Kidney (tissue), 14 donors: Measurements from ENCODE around the gene CTNND2. TPM values are rescaled to one million over a fixed set of nuclear protein-coding genes. Genes with fewer than 3 reads are reported as not detected.

Experiments used
- DNase-seq, 5 donors: peaks; one replicate each; pipeline ENCODE4 v3.0.0-alpha.2; 2013 to 2020
- FAIRE-seq: peaks from 2 replicates; lab custom pipeline; 2012; peaks lifted over from hg19 to GRCh38; lab: Jason Lieb, UNC
- H3K27ac ChIP-seq, 2 donors: one replicate each; pipeline ENCODE4 v1.7.0; 2013; ENCODE audit warnings: low read depth in 2 of 2, low read length in 2 of 2, inconsistent platforms in 1 of 2
- H3K27me3 ChIP-seq: one replicate; pipeline ENCODE4 v1.7.1; 2013; ENCODE audit warnings: low read length, inconsistent platforms; ENCODE audit not compliant: control insufficient read depth, insufficient read depth
- H3K36me3 ChIP-seq, 3 donors: one replicate each; pipeline versions ENCODE4 v1.7.0 to v1.7.1; 2013; ENCODE audit warnings: low read length in 3 of 3, control low read depth in 1 of 3, inconsistent platforms in 1 of 3; ENCODE audit not compliant: insufficient read depth in 3 of 3, control insufficient read depth in 2 of 3
- H3K4me1 ChIP-seq, 3 donors: one replicate each; pipeline versions ENCODE4 v1.7.0 to v1.7.1; 2013; ENCODE audit warnings: low read length in 3 of 3, inconsistent platforms in 1 of 3, low read depth in 1 of 3; ENCODE audit not compliant: control insufficient read depth in 2 of 3, insufficient read depth in 2 of 3
- H3K4me3 ChIP-seq, 3 donors: one replicate each; pipeline versions ENCODE4 v1.7.0 to v1.8.1; 2013; ENCODE audit warnings: low read length in 3 of 3, control low read depth in 1 of 3, inconsistent platforms in 1 of 3
- H3K9ac ChIP-seq, 3 donors: one replicate each; pipeline versions ENCODE4 v1.7.0 to v1.7.1; 2013; ENCODE audit warnings: low read length in 3 of 3, control low read depth in 1 of 3, inconsistent platforms in 1 of 3
- H3K9me3 ChIP-seq, 3 donors: one replicate each; pipeline versions ENCODE4 v1.7.0 to v1.7.1; 2013; ENCODE audit warnings: low read length in 3 of 3, control low read depth in 1 of 3, inconsistent platforms in 1 of 3; ENCODE audit not compliant: control insufficient read depth in 2 of 3, insufficient read depth in 1 of 3
- intact Hi-C: fragments of 100-400 bp; cut with DNase I; formaldehyde crosslinking; loops from one replicate; pipeline ENCODE4 v1.11.1; 2022
- polyA plus RNA-seq: library from polyadenylated mRNA; stranded (reverse); fragments of 350-450 nt; fragmentation: Illumina TruSeq; extraction: RNeasy Lipid Tissue Mini Kit (QIAGEN cat#74804); gene quantifications from one replicate; pipeline ENCODE4 v1.2.3, GENCODE V29; 2014; ENCODE audit warnings: low read depth, low replicate concordance; ENCODE audit not compliant: insufficient read depth
- total RNA-seq: library from RNA; stranded (reverse); fragmentation: NEBNext Ultra II Directional; extraction: Animal tissue kit (Norgen Biotek cat#: 25700); gene quantifications from one replicate; pipeline ENCODE4 v1.2.1, GENCODE V29; 2021
- TF ChIP-seq, protein P1 (sequence below): IDR thresholded peaks from 3 replicates; pipeline ENCODE4 v1.5.1; 2012; ENCODE audit warnings: mild to moderate bottlenecking, moderate library complexity, borderline replicate concordance; ENCODE audit not compliant: insufficient read depth; ENCODE audit errors: extremely low read depth
- donor health status: control.
- donor health status: control.
- donor health status: control.
- donor health status: control.
- donor health status: control.
- donor health status: DM: yes; HTN: yes; CAD: no.
- donor health status: Normal renal cell carcinoma (clear cell type).

CTNND2 gene
- total and polyA plus RNA-seq, 2 donors from 2014 or later, result 0.15 to 0.79 TPM

DNA sequence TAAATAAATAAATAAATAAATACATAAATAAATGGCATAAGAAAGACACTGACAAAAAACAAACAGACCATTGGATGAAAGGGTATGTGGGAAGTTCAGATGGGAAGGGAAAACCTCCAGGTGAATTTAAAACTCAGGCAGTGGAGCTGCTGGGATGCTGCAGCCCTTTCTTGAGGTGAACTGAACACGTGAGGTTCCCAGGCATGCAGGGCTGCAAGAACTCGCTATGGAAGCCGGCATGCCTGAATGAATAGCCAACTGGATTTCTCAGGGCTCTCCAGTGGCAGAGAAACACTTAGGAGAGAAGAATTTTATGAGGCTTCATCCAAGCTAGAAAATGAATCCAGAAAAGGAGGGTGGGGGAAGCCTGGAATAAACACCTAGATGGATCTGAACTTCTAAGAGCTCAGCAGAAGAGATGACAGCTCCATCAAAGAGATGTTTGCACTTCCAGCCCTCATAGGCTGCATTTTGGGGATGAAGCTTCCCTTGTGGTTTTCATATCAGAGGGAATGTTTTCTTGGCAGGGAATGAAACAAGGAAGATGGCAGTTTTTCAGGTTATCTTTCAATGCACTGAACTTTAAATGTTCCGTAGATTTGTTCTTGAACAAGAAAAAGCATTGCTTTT is 919.0 kb downstream of the CTNND2 start:
- TF ChIP-seq, protein P1, sequence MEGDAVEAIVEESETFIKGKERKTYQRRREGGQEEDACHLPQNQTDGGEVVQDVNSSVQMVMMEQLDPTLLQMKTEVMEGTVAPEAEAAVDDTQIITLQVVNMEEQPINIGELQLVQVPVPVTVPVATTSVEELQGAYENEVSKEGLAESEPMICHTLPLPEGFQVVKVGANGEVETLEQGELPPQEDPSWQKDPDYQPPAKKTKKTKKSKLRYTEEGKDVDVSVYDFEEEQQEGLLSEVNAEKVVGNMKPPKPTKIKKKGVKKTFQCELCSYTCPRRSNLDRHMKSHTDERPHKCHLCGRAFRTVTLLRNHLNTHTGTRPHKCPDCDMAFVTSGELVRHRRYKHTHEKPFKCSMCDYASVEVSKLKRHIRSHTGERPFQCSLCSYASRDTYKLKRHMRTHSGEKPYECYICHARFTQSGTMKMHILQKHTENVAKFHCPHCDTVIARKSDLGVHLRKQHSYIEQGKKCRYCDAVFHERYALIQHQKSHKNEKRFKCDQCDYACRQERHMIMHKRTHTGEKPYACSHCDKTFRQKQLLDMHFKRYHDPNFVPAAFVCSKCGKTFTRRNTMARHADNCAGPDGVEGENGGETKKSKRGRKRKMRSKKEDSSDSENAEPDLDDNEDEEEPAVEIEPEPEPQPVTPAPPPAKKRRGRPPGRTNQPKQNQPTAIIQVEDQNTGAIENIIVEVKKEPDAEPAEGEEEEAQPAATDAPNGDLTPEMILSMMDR, result no peak
- Histone ChIP-seq H3K27ac (no peak overlapping the region), H3K4me1 (no peaks in the 10 kb centered on the region), H3K9me3 (no peaks in the 10 kb centered on the region), H3K4me3 (no peak overlapping the region), H3K9ac (no peak overlapping the region), H3K36me3 (no peaks in the 10 kb centered on the region), H3K27me3 (no peaks in the 10 kb centered on the region)
- DNase-seq (no peak), FAIRE-seq (no peak)
- intact Hi-C loops, result no loop called here

DNA sequence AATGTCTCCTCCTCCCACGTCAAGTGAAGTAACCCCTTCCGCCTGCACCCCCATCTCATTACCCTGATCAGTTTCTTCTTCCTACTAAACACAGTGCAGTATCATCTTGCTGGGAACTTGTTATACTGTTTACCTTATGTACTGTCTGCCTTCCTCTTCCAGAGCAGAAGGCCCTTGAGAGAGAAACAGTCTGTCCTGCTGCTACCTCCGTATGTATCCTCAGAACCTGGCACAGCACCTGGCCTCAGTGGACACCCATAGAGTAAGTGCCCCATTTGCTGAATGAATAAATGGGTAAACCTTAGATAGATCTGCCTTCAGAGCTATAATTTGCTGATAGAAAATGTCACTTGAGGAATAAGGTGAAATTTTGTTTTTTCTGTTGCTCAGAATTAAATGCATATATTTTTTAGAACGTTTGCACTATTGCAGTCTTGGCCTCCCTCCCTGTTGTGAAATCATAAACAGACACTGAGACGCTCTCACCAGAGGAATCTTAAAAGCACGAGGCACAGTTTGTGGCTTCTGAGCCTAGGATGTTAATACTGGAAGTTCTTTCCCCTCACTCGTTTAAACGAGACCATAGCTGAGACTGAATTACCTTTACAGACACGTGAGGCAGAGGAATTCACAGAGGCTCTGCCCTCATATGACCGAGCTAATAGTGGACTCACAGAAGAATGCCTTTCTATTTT is 920.1 kb downstream of the CTNND2 start:
- Histone ChIP-seq H3K36me3 (no peaks in the 10 kb centered on the region), H3K27me3 (no peaks in the 10 kb centered on the region), H3K27ac (no peak overlapping the region), H3K4me1 (no peaks in the 10 kb centered on the region), H3K4me3 (no peak overlapping the region), H3K9me3 (no peaks in the 10 kb centered on the region), H3K9ac (no peak overlapping the region)
- TF ChIP-seq, protein P1, result no peak
- no peak for FAIRE-seq
- intact Hi-C loops, result no loop called here
- DNase-seq, result peak in 2 of 5 donors; percentile 38 to 60

DNA sequence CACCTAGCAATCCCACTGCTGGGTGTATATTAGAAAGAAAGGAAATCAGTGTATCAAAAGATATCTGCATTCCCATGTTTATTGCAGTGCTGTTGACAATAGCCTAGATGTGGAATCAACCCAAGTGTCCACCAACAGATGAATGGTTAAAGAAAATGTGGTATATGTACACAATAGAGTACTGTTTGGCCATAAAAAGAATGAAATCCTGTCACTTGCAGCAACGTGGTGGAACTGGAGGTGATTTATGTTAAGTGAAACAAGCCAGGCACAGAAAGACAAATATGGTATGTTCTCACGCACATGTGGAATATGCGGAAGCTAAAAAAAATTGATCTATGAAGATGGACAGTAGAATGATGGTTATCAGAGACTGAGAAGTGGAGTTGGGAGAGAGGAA is 921.6 kb downstream of the CTNND2 start:
- no peak for FAIRE-seq
- Histone ChIP-seq H3K36me3 (no peaks in the 10 kb centered on the region), H3K4me3 (no peak overlapping the region), H3K4me1 (no peaks in the 10 kb centered on the region), H3K9ac (no peak overlapping the region), H3K9me3 (no peaks in the 10 kb centered on the region), H3K27me3 (no peaks in the 10 kb centered on the region), H3K27ac (no peak overlapping the region)
- intact Hi-C loops, result no loop called here
- DNase-seq, result no peak
- TF ChIP-seq, protein P1, result no peak
